Measurements from ENCODE around the gene NOD1.
"Not testable (repeated sequence)": the region's sequence is repeated elsewhere in the genome, so short reads cannot be mapped to it uniquely, and the experiment has no call there.

The NOD1 gene

DNA sequence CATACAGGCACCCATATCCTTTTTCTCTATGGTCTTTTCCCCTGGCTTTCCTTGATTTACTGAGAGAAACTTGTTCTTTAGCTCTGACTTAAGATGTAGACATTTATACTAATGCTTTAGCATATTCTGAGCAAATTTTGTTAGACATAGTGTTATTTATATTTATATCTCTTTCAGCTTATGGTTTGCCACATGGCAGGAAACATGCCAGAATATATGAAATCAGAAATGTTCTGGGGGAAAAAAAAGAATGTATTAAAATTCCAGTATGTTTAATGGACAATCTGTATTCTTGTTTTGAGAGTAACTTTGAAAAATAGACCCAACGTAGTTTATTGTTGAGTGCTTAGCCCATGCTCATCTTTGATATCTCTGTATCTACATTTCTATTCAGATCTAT is 36.2 kb upstream of the NOD1 start:
- Histone ChIP-seq H3K9ac (ENCODE audit: low read depth in 1 of 2, low read length in 2 of 2) (no peak overlapping the region), H3K9me3 (ENCODE audit: control insufficient read depth in 2 of 2, low read length in 2 of 2) (no peaks in the 10 kb centered on the region), H3K36me3 (ENCODE audit: control insufficient read depth in 2 of 2, insufficient read depth in 2 of 2, low read length in 2 of 2) (no peaks in the 10 kb centered on the region), H3K27me3 (ENCODE audit: control insufficient read depth in 2 of 2, insufficient read depth in 2 of 2, low read length in 2 of 2) (no peaks in the 10 kb centered on the region), H3K27ac (ENCODE audit: low read depth in 2 of 2, low read length in 2 of 2) (no peak overlapping the region), H3K4me1 (ENCODE audit: control insufficient read depth in 2 of 2, insufficient read depth in 2 of 2, low read length in 2 of 2) (peaks cover 0 to 3% of the 10 kb centered on the region in 2 donors), H3K4me3 (ENCODE audit: low read length in 2 of 2) (no peak overlapping the region)

DNA sequence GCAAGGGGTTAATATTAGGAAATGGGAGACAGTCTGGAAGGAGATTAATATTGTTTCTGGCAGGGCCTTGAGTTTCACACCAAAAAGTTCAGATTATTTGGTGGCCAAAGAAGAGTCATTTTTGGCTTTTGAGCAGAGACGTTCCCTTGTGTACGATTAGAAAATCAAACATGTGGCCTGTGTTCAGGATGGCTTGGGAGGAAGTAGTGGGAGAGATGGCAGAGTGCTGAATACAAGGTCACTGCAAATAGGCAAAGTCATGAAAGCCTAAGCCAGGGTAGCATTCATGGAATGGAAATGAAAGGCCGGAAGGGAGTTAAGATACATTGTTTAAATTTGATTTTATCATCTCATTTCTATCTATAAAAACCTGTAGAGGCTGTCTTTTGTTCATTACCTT is 35.6 kb upstream of the NOD1 start:
- no peak overlapping the region for H3K4me3 ChIP-seq (ENCODE audit: low read length in 2 of 2)
- no peak overlapping the region for H3K9ac ChIP-seq (ENCODE audit: low read depth in 1 of 2, low read length in 2 of 2)
- H3K27me3 ChIP-seq (ENCODE audit: control insufficient read depth in 2 of 2, insufficient read depth in 2 of 2, low read length in 2 of 2) = no peaks in the 10 kb centered on the region
- no peak overlapping the region for H3K27ac ChIP-seq (ENCODE audit: low read depth in 2 of 2, low read length in 2 of 2)
- H3K4me1 ChIP-seq (ENCODE audit: control insufficient read depth in 2 of 2, insufficient read depth in 2 of 2, low read length in 2 of 2) = peaks cover 0 to under 1% of the 10 kb centered on the region in 2 donors
- H3K9me3 ChIP-seq (ENCODE audit: control insufficient read depth in 2 of 2, low read length in 2 of 2) = no peaks in the 10 kb centered on the region
- no peaks in the 10 kb centered on the region for H3K36me3 ChIP-seq (ENCODE audit: control insufficient read depth in 2 of 2, insufficient read depth in 2 of 2, low read length in 2 of 2)

DNA sequence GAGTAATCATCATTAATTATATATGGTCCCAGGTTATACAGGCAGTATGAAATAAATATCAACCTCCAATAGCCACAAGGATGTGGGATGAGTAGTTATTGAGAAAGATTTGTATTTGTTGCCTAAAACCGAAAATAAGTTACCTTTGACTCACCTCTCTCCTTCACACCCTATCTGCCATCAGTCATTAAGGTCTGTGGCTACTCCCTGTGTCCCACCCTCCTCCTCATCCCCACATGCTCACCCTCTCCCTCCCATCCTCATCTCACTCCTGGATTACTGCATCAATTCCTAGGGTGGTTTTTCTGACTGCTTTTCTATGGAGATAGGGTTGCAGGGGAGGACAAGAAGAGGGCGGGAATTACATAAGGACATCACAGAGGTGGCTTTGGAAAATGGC is 35.2 kb upstream of the NOD1 start:
- no peaks in the 10 kb centered on the region for H3K27me3 ChIP-seq (ENCODE audit: control insufficient read depth in 2 of 2, insufficient read depth in 2 of 2, low read length in 2 of 2)
- H3K9me3 ChIP-seq (ENCODE audit: control insufficient read depth in 2 of 2, low read length in 2 of 2) = no peaks in the 10 kb centered on the region
- H3K4me3 ChIP-seq (ENCODE audit: low read length in 2 of 2) = no peak overlapping the region
- no peak overlapping the region for H3K9ac ChIP-seq (ENCODE audit: low read depth in 1 of 2, low read length in 2 of 2)
- H3K27ac ChIP-seq (ENCODE audit: low read depth in 2 of 2, low read length in 2 of 2) = no peak overlapping the region
- H3K4me1 ChIP-seq (ENCODE audit: control insufficient read depth in 2 of 2, insufficient read depth in 2 of 2, low read length in 2 of 2) = no peaks in the 10 kb centered on the region
- H3K36me3 ChIP-seq (ENCODE audit: control insufficient read depth in 2 of 2, insufficient read depth in 2 of 2, low read length in 2 of 2) = no peaks in the 10 kb centered on the region

DNA sequence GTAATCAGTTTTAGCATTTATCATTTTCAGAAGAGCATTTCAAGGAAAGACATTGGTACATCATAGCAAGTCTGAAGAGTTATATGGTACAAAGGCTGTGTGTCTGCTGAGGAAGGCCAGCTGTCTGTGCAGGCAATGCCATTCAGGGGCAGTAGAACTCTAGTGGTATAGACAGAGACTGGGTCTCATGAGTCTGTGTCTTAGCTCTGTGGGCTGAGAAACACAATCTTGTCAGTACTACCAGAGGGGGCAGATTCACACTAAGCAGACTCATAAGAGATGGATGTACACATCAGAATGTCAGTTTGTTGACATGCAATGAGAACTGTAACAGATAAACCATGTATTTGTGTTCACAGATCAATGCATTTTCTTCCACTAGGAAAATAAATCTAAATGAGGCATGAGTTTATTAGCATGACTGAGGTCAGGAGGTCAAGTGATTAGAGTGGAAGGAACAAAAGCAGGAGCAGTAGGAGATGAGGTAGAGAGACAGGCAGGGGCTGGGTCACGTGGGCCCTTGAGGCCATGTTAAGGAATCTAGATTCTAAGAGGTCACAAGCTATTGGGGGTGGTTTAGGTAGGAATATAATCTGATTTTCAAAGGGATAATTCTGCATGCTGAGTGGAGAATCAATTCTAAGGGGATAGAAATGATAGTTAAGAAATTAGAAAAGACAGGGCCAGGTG is 33.5 kb upstream of the NOD1 start:
- no peaks in the 10 kb centered on the region for H3K9me3 ChIP-seq (ENCODE audit: control insufficient read depth in 2 of 2, low read length in 2 of 2)
- no peak overlapping the region for H3K4me3 ChIP-seq (ENCODE audit: low read length in 2 of 2)
- no peak overlapping the region for H3K27ac ChIP-seq (ENCODE audit: low read depth in 2 of 2, low read length in 2 of 2)
- H3K27me3 ChIP-seq (ENCODE audit: control insufficient read depth in 2 of 2, insufficient read depth in 2 of 2, low read length in 2 of 2) = no peaks in the 10 kb centered on the region
- H3K36me3 ChIP-seq (ENCODE audit: control insufficient read depth in 2 of 2, insufficient read depth in 2 of 2, low read length in 2 of 2) = no peaks in the 10 kb centered on the region
- no peak overlapping the region for H3K9ac ChIP-seq (ENCODE audit: low read depth in 1 of 2, low read length in 2 of 2)
- no peaks in the 10 kb centered on the region for H3K4me1 ChIP-seq (ENCODE audit: control insufficient read depth in 2 of 2, insufficient read depth in 2 of 2, low read length in 2 of 2)

DNA sequence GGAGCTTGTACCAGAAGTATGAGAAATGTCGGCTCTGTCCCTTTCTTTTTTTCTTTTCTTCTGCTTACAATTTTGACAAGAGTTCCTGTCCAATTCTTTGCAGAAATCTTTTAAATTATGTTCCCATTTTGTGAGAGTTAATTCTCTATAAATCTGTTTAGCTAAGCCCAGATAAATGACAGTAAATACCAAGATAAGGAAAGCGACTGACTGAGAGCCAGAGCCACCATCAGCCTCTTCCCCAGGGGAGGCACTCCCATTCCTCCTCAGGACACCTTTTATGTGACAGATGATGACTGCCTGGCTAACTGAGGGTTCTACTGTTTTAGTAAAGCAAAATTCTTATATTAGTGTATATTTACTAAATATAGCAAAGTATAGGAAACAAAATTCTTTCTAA is 32.9 kb upstream of the NOD1 start:
- Histone ChIP-seq H3K27ac (ENCODE audit: low read depth in 2 of 2, low read length in 2 of 2) (no peak overlapping the region), H3K4me1 (ENCODE audit: control insufficient read depth in 2 of 2, insufficient read depth in 2 of 2, low read length in 2 of 2) (no peaks in the 10 kb centered on the region), H3K36me3 (ENCODE audit: control insufficient read depth in 2 of 2, insufficient read depth in 2 of 2, low read length in 2 of 2) (no peaks in the 10 kb centered on the region), H3K9me3 (ENCODE audit: control insufficient read depth in 2 of 2, low read length in 2 of 2) (no peaks in the 10 kb centered on the region), H3K4me3 (ENCODE audit: low read length in 2 of 2) (no peak overlapping the region), H3K27me3 (ENCODE audit: control insufficient read depth in 2 of 2, insufficient read depth in 2 of 2, low read length in 2 of 2) (no peaks in the 10 kb centered on the region), H3K9ac (ENCODE audit: low read depth in 1 of 2, low read length in 2 of 2) (no peak overlapping the region)

DNA sequence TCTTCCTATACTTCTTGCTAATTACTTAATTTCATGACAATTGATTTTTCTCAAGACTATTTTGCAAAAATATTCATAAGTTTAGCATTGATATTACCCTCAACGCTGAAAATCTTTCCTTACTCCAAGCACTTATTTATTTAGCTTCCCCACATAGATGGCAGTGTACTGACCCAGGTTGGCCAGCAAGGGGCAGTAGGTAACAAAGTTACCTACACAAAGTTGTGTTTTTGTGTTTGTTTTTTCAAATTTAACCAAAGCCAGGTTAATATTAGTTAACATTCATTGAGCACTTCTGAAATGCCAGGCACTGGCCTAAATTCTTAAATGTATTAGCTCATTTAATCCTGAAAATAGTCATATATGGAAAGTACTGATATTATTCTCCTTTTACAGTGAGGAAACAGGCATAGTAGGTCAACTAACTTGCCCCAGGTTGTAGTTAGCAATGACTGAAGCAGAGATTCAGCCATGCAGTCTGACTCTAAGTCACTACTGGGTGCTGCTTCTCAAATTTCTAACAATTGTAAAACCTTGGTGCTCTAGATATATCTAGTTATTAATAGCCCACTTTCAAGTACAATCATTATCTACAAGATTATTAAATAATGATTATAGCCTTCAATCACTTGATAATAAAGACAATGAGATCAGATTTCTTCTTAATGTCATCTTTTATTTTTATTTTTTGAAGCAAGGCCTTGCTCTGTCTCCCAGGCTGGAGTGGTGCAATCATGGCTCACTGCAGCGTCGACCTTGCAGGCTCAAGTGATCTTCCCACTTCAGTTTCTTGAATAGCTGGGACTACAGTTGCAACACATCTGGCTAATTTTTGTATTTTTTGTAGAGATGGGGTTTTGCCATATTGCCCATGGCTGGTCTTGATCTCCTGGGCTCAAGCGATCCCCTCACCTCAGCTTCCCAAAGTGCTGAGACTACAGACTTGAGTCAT is 31.8 kb upstream of the NOD1 start:
- Histone ChIP-seq H3K4me3 (ENCODE audit: low read length in 2 of 2) (no peak overlapping the region), H3K9me3 (ENCODE audit: control insufficient read depth in 2 of 2, low read length in 2 of 2) (no peaks in the 10 kb centered on the region), H3K4me1 (ENCODE audit: control insufficient read depth in 2 of 2, insufficient read depth in 2 of 2, low read length in 2 of 2) (peaks cover 0 to 2% of the 10 kb centered on the region in 2 donors), H3K36me3 (ENCODE audit: control insufficient read depth in 2 of 2, insufficient read depth in 2 of 2, low read length in 2 of 2) (no peaks in the 10 kb centered on the region), H3K27me3 (ENCODE audit: control insufficient read depth in 2 of 2, insufficient read depth in 2 of 2, low read length in 2 of 2) (no peaks in the 10 kb centered on the region), H3K9ac (ENCODE audit: low read depth in 1 of 2, low read length in 2 of 2) (no peak overlapping the region), H3K27ac (ENCODE audit: low read depth in 2 of 2, low read length in 2 of 2) (no peak overlapping the region)

DNA sequence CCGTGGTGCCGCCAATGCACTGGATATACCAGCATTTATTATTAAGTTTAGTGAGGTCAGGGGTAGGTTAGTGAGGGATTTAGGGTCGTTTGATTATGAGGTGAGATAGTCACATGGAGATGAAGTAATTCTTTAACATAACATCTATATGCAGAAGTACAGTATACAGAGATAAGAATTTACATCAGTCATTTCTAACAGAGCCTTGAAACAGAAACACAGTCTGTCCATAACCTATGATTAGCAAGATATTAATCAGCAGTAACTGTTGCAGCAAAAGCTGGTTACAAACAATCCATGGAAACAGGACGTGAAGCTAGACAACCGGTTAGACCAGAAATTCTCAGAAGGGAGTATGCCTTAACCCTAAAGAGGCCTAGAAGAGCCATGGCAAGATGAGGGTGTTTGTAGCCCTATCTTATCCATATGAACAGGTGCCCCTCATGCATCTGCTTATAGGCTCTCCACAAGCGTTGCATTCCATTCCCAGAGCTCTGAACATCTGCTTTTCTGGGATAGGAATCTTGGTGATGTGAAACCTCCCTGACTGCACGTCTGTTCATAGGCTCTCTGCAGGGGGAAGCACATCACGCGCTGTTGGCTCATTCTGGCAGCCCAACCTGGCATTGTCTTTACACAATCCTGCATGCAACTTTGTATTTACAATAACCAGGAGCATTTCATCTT is 30.7 kb upstream of the NOD1 start:
- not testable (repeated sequence) for H3K36me3 ChIP-seq (ENCODE audit: control insufficient read depth in 2 of 2, insufficient read depth in 2 of 2, low read length in 2 of 2); H3K4me3 ChIP-seq (ENCODE audit: low read length in 2 of 2); H3K27ac ChIP-seq (ENCODE audit: low read depth in 2 of 2, low read length in 2 of 2); H3K27me3 ChIP-seq (ENCODE audit: control insufficient read depth in 2 of 2, insufficient read depth in 2 of 2, low read length in 2 of 2); H3K9ac ChIP-seq (ENCODE audit: low read depth in 1 of 2, low read length in 2 of 2); H3K9me3 ChIP-seq (ENCODE audit: control insufficient read depth in 2 of 2, low read length in 2 of 2); H3K4me1 ChIP-seq (ENCODE audit: control insufficient read depth in 2 of 2, insufficient read depth in 2 of 2, low read length in 2 of 2)

DNA sequence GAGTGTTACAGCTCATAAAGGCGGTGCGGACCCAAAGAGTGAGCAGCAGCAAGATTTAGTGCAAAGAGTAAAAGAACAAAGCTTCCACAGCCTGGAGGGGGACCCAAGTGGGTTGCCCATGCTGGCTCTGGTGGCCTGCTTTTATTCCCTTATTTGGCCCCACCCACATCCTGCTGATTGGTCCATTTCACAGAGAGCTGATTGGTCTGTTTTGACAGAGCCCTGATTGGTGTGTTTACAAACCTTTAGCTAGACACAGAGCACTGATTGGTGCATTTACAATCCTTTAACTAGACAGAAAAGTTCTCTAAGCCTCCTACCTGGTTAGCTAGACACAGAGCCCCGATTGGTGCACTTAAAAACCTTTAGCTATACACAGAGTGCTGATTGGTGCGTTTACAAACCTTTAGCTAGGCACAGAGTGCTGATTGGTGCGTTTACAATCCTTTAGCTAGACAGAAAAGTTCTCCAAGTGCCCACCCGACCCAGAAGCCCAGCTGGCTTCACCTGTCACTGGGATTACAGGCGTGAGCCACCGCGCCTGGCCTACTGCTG is 28.8 kb upstream of the NOD1 start:
- not testable (repeated sequence) for H3K27ac ChIP-seq (ENCODE audit: low read depth in 2 of 2, low read length in 2 of 2); H3K27me3 ChIP-seq (ENCODE audit: control insufficient read depth in 2 of 2, insufficient read depth in 2 of 2, low read length in 2 of 2); H3K36me3 ChIP-seq (ENCODE audit: control insufficient read depth in 2 of 2, insufficient read depth in 2 of 2, low read length in 2 of 2); H3K4me3 ChIP-seq (ENCODE audit: low read length in 2 of 2); H3K9me3 ChIP-seq (ENCODE audit: control insufficient read depth in 2 of 2, low read length in 2 of 2); H3K9ac ChIP-seq (ENCODE audit: low read depth in 1 of 2, low read length in 2 of 2)
- peaks cover 6 to 15% of the 10 kb centered on the region in 2 donors for H3K4me1 ChIP-seq (ENCODE audit: control insufficient read depth in 2 of 2, insufficient read depth in 2 of 2, low read length in 2 of 2)

DNA sequence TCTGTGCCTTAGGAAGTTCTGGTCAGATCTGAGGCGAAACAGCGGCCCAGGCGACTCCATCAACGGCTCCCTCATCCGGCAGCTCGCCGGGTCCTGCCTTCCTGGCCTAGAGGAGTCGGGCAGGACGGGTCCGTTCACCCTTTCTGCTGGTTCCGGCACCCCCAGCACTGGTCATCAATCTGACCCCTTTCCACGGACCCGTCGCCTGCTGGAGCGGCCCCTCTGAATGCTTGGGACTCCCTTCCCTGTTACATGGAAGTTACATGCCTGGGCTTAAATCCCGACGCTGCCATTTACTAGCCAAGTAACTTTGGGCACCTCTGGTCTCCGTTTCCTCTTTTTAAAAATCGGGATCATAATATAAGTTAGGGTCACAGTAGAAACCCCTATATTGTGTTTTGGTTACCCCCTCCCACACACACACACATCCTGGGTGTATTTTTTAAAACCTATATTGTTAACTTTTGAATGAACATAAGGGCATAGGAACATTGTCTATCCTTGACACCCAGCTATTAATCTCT is 26.7 kb upstream of the NOD1 start:
- H3K36me3 ChIP-seq (ENCODE audit: control insufficient read depth in 2 of 2, insufficient read depth in 2 of 2, low read length in 2 of 2) = no peaks in the 10 kb centered on the region
- peak overlapping the region; percentile 96 to 97 for H3K4me3 ChIP-seq (ENCODE audit: low read length in 2 of 2)
- H3K9me3 ChIP-seq (ENCODE audit: control insufficient read depth in 2 of 2, low read length in 2 of 2) = no peaks in the 10 kb centered on the region
- no peaks in the 10 kb centered on the region for H3K27me3 ChIP-seq (ENCODE audit: control insufficient read depth in 2 of 2, insufficient read depth in 2 of 2, low read length in 2 of 2)
- H3K9ac ChIP-seq (ENCODE audit: low read depth in 1 of 2, low read length in 2 of 2) = peak overlapping the region; percentile 79 to 94
- H3K27ac ChIP-seq (ENCODE audit: low read depth in 2 of 2, low read length in 2 of 2) = peak overlapping the region; percentile 77 to 86
- peaks cover 6 to 17% of the 10 kb centered on the region in 2 donors for H3K4me1 ChIP-seq (ENCODE audit: control insufficient read depth in 2 of 2, insufficient read depth in 2 of 2, low read length in 2 of 2)
